ENCODE results near the gene CEP70. TPM values are rescaled to one million over a fixed set of nuclear protein-coding genes. Genes with fewer than 3 reads are reported as not detected.
"Not testable (repeated sequence)": the region's sequence is repeated elsewhere in the genome, so short reads cannot be mapped to it uniquely, and the experiment has no call there.

The CEP70 gene
- total RNA-seq, 1 experiment from 2014 or later, result 7.0 TPM

DNA sequence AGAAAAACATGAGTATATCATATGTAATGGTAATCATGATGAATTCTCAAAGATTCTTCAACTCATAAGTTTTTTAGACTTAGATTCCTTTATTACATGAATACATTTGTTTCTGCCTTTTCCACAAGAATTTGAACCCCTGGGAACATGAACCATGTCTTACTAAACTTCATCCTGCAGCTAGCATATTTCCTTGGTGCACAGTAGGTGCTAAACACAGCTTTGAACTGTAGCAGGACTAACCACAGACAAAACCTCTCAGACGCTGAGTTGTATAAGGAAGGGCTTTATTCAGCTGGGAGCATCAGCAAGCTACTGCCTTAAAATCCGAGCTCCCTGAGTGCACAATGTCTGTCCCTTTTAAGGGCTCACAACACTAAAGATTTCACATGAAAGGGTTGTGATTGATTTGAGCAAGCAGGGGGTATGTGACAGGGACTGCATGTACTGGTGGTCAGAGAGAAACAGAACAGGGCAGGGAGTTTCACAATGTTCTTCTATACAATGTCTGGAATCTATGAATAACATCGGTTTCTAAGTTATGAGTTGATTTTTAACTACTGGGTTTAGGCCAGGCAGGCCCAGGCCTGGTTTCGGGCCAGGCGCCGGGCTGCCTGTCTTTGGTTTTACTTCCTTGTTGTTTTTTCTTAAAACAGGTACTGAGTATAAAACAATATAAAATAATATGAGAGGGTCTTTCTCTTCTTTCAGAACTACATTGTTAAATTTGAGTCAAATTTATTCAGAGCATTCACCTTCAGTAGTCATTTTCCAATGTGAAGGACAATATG is 3.3 kb upstream of the CEP70 start:
- not testable (repeated sequence) for DNase-seq, H3K9me3 ChIP-seq, H3K36me3 ChIP-seq, H3K4me3 ChIP-seq, H3K27me3 ChIP-seq

DNA sequence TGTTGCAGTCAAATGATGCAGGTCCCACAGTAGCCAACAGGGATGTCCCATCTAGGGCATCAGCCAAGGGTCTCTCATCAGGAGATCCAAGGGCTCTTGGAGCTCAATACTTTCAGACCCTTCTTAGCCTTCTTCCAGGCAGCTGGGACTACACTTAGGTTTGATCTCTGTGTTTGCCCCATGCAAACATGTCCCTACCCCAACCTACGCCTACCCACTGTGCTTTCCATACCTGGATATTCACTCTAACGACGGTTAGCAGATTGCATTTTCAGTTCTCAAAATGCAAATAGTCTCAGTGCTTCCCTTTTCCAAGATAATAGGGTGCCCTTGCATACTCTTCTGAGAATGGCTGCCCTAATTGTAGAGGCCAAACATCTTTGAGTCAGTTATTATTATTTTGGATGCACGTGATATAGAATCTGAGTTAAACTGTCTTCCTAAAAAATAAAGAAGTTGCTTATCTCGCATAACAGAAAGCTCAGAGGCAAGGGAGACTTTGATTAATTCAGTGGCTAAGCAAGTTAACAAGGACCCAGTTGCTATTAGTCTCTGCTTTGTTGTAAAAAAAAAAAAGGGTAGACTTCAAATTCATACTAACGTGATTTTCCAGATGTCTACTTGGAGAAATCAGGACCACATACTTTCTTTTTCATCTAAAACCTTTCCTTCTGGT is 1.0 kb upstream of the CEP70 start:
- Histone ChIP-seq H3K36me3 (no peaks in the 10 kb centered on the region), H3K9me3 (peaks cover 9% of the 10 kb centered on the region), H3K4me3 (peak overlapping the region; percentile 53), H3K27me3 (no peaks in the 10 kb centered on the region; the same call in 1 of the 2 replicates)
- no peak for DNase-seq

DNA sequence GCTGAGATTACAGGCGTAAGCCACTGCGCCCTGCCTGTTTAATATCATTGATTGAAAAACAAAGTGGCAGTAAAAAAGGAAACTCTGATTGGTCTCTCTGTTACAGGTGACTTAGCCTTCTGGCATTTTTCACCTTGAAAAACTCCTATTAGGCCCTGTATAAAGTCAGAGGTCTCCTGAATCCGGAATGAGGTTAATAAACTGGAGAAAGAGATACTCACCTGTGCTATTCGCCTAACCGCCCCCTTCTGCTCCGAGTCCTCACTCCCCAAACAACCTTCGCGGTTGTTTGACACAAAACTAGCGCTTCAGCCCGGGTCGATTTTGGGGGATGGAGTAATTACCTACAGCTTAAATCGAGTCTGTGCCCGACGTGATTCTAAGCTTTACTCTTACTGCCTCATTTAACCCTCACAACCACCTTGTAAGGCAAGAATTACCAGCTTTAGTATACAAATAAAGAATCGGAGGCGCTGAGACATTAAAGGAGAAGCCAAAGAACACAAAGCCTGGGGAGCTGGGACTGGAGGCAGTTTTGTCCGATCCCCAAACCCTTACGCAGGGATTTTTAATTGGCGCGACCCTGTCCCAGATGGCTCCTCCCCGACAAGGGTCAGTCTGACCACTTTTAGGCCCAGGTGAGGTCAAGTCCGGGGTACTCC is 441 bp downstream of the CEP70 start:
- Histone ChIP-seq H3K36me3 (no peaks in the 10 kb centered on the region), H3K27me3 (no peaks in the 10 kb centered on the region; the same call in 1 of the 2 replicates), H3K4me3 (peak overlapping the region; percentile 53), H3K9me3 (peaks cover 4% of the 10 kb centered on the region)
- no peak for DNase-seq

GRCh38 chr3:138591392-138591791 is 2.7 kb downstream of the CEP70 start:
- no peak for DNase-seq
- H3K4me3 ChIP-seq, result no peak overlapping the region
- H3K27me3 ChIP-seq, result no peaks in the 10 kb centered on the region; the same call in 1 of the 2 replicates
- no peaks in the 10 kb centered on the region for H3K36me3 ChIP-seq
- no peaks in the 10 kb centered on the region for H3K9me3 ChIP-seq

DNA sequence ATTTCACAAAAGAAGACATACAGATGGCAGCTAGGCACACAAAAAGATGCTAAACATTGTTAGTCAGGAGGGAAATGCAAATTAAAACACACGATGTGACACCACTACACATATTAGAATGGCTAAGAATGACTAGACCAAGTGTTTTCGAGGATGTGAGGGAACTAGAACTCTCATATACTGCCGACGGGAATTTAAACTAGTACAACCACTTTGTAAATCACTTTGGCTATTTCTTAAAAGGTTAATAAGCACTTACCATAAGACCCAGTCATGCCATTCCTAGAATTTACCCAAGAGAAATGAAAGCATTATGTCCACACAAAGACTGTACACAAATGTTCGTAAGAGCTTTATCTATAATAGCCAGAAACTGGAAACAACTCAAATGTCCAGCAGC is 5.6 kb downstream of the CEP70 start:
- no peak for DNase-seq
- H3K9me3 ChIP-seq, result no peaks in the 10 kb centered on the region
- no peaks in the 10 kb centered on the region for H3K36me3 ChIP-seq
- H3K4me3 ChIP-seq, result no peak overlapping the region
- no peaks in the 10 kb centered on the region for H3K27me3 ChIP-seq

GRCh38 chr3:138587374-138587773 is 6.7 kb downstream of the CEP70 start:
- Histone ChIP-seq H3K4me3 (no peak overlapping the region), H3K36me3 (no peaks in the 10 kb centered on the region), H3K27me3 (no peaks in the 10 kb centered on the region), H3K9me3 (no peaks in the 10 kb centered on the region)
- no peak for DNase-seq

GRCh38 chr3:138578961-138579574 is 15.0 kb downstream of the CEP70 start:
- DNase-seq, result no peak
- Histone ChIP-seq H3K9me3 (peaks cover 6% of the 10 kb centered on the region; the same call in 1 of the 2 replicates), H3K4me3 (no peak overlapping the region), H3K27me3 (no peaks in the 10 kb centered on the region), H3K36me3 (no peaks in the 10 kb centered on the region)

DNA sequence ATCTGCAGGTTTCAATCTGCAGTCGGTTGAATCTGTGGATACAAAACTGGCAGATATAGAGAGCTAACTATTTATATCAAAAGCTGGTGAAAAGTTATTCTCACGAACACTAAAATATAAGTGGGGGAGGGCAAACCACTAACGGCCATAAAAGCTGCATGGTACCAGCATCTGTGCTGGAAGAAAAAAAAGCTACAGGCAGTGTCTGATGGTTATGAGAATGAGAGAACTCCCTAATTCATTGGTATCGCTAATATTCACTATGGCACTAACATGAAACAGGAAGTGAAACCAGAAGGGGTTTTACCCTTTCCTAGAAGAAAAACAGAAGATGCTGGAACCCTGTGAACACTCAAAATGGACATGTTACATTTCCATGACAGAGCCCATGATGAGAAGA is 15.9 kb downstream of the CEP70 start:
- Histone ChIP-seq H3K9me3 (peaks cover 11% of the 10 kb centered on the region), H3K36me3 (no peaks in the 10 kb centered on the region), H3K27me3 (no peaks in the 10 kb centered on the region), H3K4me3 (no peak overlapping the region)
- no peak for DNase-seq

- Histone ChIP-seq H3K9me3 (peaks cover 17% of the 10 kb centered on the region), H3K27me3 (no peaks in the 10 kb centered on the region), H3K4me3 (no peak overlapping the region), H3K36me3 (no peaks in the 10 kb centered on the region)
- no peak for DNase-seq
Measured at GRCh38 chr3:138573138-138573537, 20.9 kb downstream of the CEP70 start.

- not testable (repeated sequence) for H3K27me3 ChIP-seq, H3K4me3 ChIP-seq, H3K36me3 ChIP-seq, DNase-seq
- peaks cover 11% of the 10 kb centered on the region for H3K9me3 ChIP-seq
Measured at GRCh38 chr3:138569624-138570023, 24.4 kb downstream of the CEP70 start.

DNA sequence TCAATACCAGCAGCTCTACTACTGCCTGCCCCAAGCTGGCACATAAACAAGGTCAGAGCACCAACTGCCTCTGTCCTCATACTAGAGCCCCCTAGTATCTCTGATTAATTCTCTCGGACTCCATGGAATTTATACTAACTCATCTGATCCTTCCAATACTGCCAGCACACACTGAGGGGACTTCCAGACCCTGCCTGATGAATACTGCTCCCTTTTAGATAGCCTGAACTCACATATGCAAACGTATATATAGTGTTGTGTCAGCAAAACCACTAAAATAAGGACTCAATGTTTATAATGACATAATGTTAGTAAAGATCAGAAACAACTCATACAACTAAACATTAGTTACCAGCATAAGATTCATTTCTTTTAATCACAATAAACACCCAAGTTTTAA is 25.0 kb downstream of the CEP70 start:
- no peak overlapping the region for H3K4me3 ChIP-seq
- peaks cover 11% of the 10 kb centered on the region for H3K9me3 ChIP-seq
- no peaks in the 10 kb centered on the region for H3K36me3 ChIP-seq
- DNase-seq, result no peak
- no peaks in the 10 kb centered on the region for H3K27me3 ChIP-seq

GRCh38 chr3:138567403-138567802 is 26.7 kb downstream of the CEP70 start:
- H3K27me3 ChIP-seq, result no peaks in the 10 kb centered on the region
- no peaks in the 10 kb centered on the region for H3K36me3 ChIP-seq
- H3K4me3 ChIP-seq, result no peak overlapping the region
- DNase-seq, result no peak
- H3K9me3 ChIP-seq, result no peaks in the 10 kb centered on the region

DNA sequence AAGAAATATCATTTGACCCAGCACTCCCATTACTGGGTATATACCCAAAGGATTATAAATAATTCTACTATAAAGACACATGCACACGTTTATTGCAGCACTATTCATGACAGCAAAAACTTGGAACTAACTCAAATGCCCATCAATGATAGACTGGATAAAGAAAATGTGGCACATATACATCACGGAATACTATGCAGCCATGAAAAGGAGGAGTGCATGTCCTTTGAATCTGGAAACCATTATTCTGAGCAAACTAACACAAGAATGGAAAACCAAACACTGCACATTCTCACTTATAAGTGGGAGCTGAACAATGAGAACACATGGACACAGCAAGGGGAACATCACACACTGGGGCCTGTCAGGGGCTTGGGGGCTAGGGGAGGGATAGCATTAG is 27.8 kb downstream of the CEP70 start:
- DNase-seq, H3K27me3 ChIP-seq, H3K9me3 ChIP-seq, H3K4me3 ChIP-seq, H3K36me3 ChIP-seq: not testable (repeated sequence)

- peaks cover 15% of the 10 kb centered on the region for H3K9me3 ChIP-seq
- not testable (repeated sequence) for H3K27me3 ChIP-seq, H3K36me3 ChIP-seq, H3K4me3 ChIP-seq, DNase-seq
Measured at GRCh38 chr3:138562902-138563301, 31.2 kb downstream of the CEP70 start.

DNA sequence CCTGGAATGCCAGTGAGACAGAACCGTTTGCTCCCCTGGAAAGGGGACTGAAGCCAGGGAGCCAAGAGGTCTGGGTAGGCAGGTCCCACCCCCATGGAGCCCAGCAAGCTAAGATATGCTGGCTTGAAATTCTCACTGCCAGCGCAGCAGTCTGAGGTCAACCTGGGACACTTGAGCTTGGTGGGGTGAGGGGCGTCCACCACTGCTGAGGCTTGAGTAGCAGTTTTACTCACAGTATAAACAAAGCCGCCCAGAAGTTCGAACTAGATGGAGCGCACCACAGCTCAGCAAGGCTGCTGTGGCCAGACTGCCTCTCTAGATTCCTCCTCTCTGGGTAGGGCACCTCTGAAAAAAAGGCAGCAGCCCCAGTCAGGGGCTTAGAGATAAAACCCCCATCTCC is 33.6 kb downstream of the CEP70 start:
- Histone ChIP-seq H3K36me3 (no peaks in the 10 kb centered on the region), H3K4me3 (no peak overlapping the region), H3K27me3 (no peaks in the 10 kb centered on the region), H3K9me3 (peaks cover 17% of the 10 kb centered on the region)
- no peak for DNase-seq

DNA sequence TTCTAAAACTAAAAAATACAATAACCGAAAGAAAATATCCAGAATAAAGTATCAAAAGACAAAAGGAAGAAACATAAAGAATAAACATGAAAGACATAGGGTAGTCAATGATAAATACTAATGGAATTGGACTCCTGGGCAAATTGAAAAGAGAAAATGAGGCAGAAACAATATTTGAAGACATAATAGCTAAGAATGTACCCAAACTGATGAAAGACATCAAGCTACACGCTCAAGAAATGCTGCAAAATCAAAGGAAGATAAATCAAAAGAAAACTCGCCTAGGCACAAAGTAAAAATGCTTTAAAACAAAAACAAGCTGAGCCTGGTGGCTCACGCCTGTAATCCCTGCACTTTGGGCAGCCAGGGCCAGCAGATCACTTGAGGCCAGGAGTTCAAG is 34.9 kb downstream of the CEP70 start:
- no peak for DNase-seq
- H3K27me3 ChIP-seq, result no peaks in the 10 kb centered on the region

GRCh38 chr3:138554775-138555174 is 39.3 kb downstream of the CEP70 start:
- H3K9me3 ChIP-seq, result peaks cover 19% of the 10 kb centered on the region
- H3K4me3 ChIP-seq, H3K36me3 ChIP-seq, H3K27me3 ChIP-seq, DNase-seq: not testable (repeated sequence)

More for the DNA sequence above, 34.9 kb downstream of the CEP70 start:
- Histone ChIP-seq H3K4me3 (no peak overlapping the region), H3K9me3 (peaks cover 17% of the 10 kb centered on the region), H3K36me3 (no peaks in the 10 kb centered on the region)

Data from MG63 (cell line).